ENCODE results near the gene CLEC2D.
"Not testable (repeated sequence)": the region's sequence is repeated elsewhere in the genome, so short reads cannot be mapped to it uniquely, and the experiment has no call there.

Gene CLEC2D

DNA sequence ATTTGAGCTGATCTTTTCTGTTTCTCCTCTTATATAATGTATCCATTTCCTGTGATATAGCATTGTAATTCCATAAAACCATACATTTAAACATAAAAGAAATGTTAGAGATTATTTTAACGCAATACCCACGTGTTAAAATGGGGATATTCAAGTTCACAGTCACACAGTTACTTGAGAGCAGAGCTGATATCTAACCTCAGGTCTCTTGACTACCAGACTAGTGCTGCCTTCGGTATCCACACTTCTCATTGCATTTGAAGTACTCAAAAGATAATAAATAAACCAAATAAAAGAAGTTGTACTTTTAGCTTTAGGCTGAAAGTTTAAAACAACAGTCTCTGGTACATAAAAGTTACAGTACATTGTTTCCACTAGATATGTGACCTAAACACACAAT lies 60.5 kb downstream of the CLEC2D start:
- Histone ChIP-seq H3K27me3 (ENCODE audit: insufficient read depth, low read length) (no peaks in the 10 kb centered on the region), H3K4me3 (ENCODE audit: low read depth, low read length) (no peak overlapping the region), H2AFZ (ENCODE audit: low read length, unreplicated experiment) (no peak overlapping the region), H3K36me3 (ENCODE audit: insufficient read depth, low read length) (no peaks in the 10 kb centered on the region), H3K4me1 (ENCODE audit: control insufficient read depth, insufficient read depth, low read length, unreplicated experiment) (no peaks in the 10 kb centered on the region), H3K27ac (ENCODE audit: low read depth, low read length) (no peak overlapping the region), H3K79me2 (ENCODE audit: control insufficient read depth, insufficient read depth, low read length, unreplicated experiment) (no peaks in the 10 kb centered on the region)

GRCh38 chr12:9730591-9730990 lies 61.1 kb downstream of the CLEC2D start:
- Histone ChIP-seq H3K27ac (ENCODE audit: low read depth, low read length) (no peak overlapping the region), H3K4me1 (ENCODE audit: control insufficient read depth, insufficient read depth, low read length, unreplicated experiment) (no peaks in the 10 kb centered on the region), H2AFZ (ENCODE audit: low read length, unreplicated experiment) (no peak overlapping the region), H3K36me3 (ENCODE audit: insufficient read depth, low read length) (no peaks in the 10 kb centered on the region), H3K79me2 (ENCODE audit: control insufficient read depth, insufficient read depth, low read length, unreplicated experiment) (no peaks in the 10 kb centered on the region), H3K27me3 (ENCODE audit: insufficient read depth, low read length) (no peaks in the 10 kb centered on the region), H3K4me3 (ENCODE audit: low read depth, low read length) (no peak overlapping the region)

GRCh38 chr12:9731393-9731792 lies 61.9 kb downstream of the CLEC2D start:
- Histone ChIP-seq H3K27me3 (ENCODE audit: insufficient read depth, low read length) (no peaks in the 10 kb centered on the region), H3K36me3 (ENCODE audit: insufficient read depth, low read length) (no peaks in the 10 kb centered on the region), H3K4me3 (ENCODE audit: low read depth, low read length) (peak overlapping the region; percentile 15; the same call in 1 of the 2 replicates), H3K27ac (ENCODE audit: low read depth, low read length) (no peak overlapping the region), H3K4me1 (ENCODE audit: control insufficient read depth, insufficient read depth, low read length, unreplicated experiment) (no peaks in the 10 kb centered on the region), H3K79me2 (ENCODE audit: control insufficient read depth, insufficient read depth, low read length, unreplicated experiment) (no peaks in the 10 kb centered on the region), H2AFZ (ENCODE audit: low read length, unreplicated experiment) (peak overlapping the region; percentile 72)

DNA sequence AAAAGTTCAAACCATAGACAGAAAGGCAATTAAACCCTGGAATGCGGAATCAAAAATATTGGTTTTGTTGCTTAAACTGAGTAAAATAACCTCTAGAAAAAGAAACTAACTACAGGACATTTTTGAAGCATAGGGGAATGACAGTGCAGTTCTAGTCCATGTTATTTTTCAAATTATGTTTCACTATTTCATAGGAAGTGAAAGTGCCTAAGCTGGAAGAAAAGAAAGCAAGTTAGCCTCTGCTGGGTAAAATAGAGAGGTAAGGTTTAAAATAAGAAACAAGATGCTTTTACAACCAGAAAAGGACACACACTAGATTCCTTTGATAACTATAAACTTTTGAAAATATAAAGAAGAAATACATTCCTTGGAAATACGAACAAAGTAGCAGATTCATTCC lies 62.3 kb downstream of the CLEC2D start:
- Histone ChIP-seq H3K4me1 (ENCODE audit: control insufficient read depth, insufficient read depth, low read length, unreplicated experiment) (no peaks in the 10 kb centered on the region), H3K36me3 (ENCODE audit: insufficient read depth, low read length) (no peaks in the 10 kb centered on the region), H2AFZ (ENCODE audit: low read length, unreplicated experiment) (peak overlapping the region; percentile 72), H3K27me3 (ENCODE audit: insufficient read depth, low read length) (no peaks in the 10 kb centered on the region), H3K4me3 (ENCODE audit: low read depth, low read length) (peak overlapping the region; percentile 15; the same call in 1 of the 2 replicates), H3K79me2 (ENCODE audit: control insufficient read depth, insufficient read depth, low read length, unreplicated experiment) (no peaks in the 10 kb centered on the region), H3K27ac (ENCODE audit: low read depth, low read length) (no peak overlapping the region)

GRCh38 chr12:9732921-9733461 lies 63.5 kb downstream of the CLEC2D start, which contains the start of gene CLECL1:
Gene CLECL1, minus strand, starts transcription at chr12:9733097.
- no peaks in the 10 kb centered on the region for H3K4me1 ChIP-seq (ENCODE audit: control insufficient read depth, insufficient read depth, low read length, unreplicated experiment)
- no peak within 1 kb of the TSS for H3K27ac ChIP-seq (ENCODE audit: low read depth, low read length)
- peak within 1 kb of the TSS; percentile 72 for H2AFZ ChIP-seq (ENCODE audit: low read length, unreplicated experiment)
- peak within 1 kb of the TSS; percentile 15; the same call in 1 of the 2 replicates for H3K4me3 ChIP-seq (ENCODE audit: low read depth, low read length)
- no peaks in the 10 kb centered on the region for H3K36me3 ChIP-seq (ENCODE audit: insufficient read depth, low read length)
- no peaks in the 10 kb centered on the region for H3K79me2 ChIP-seq (ENCODE audit: control insufficient read depth, insufficient read depth, low read length, unreplicated experiment)
- H3K27me3 ChIP-seq (ENCODE audit: insufficient read depth, low read length) = no peaks in the 10 kb centered on the region

DNA sequence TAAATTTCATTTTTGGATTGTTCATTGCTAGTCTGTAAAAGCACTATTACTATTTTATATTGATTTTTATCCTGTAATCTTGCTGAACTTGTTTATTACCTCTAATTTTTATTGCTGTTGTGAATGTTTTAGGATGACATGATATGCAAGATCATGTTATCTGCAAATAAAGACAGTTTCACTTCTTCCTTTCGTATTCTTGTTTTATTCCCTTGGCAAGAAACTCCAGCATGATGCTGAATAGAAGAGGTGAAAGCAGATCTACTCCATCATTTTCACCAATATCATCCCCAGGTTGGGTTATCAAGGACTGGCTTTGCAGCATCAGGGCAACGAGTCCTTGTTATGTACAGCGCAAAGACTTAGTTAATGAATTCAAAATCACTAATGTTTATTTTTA lies 66.1 kb downstream of the CLEC2D start:
- no peaks in the 10 kb centered on the region for H3K4me1 ChIP-seq (ENCODE audit: control insufficient read depth, insufficient read depth, low read length, unreplicated experiment)

DNA sequence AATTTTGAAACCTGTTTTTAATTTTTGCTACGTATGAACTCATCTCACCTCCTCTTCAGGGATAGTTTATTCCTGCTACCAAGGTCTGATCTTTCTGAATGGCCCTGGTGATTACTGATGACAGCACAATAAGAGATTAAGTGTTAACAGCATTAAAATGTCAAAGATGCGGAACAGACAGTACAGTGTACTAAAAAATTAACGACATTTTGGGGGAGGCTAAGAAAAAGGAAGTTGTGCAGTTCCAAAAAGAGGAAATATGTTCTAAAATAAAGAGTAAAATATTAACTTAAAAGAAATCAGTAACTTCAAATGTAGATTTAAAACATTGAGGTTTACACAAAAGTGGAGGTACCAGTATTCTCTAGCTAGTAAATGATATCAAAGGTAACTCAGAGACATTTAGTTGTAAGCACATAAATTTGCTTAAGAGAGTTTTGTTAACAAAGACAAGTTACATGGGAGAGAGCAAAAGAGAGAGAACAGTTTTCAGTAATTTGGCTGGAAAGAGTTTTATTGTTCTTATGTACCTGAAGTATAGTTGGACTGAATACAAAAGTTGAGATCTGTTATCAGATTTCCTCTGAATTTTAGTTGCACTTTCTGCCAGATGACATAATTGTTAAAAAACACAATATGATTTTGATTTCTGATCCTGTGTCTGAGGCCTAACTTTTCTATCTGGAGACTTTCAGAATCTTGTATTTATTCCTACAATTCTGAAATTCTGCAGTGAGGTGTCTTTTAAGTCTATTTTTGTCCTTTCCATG lies 67.6 kb downstream of the CLEC2D start:
- Histone ChIP-seq H3K27me3 (ENCODE audit: insufficient read depth, low read length) (no peaks in the 10 kb centered on the region; the same call in 1 of the 2 replicates), H3K36me3 (ENCODE audit: insufficient read depth, low read length) (no peaks in the 10 kb centered on the region), H3K4me1 (ENCODE audit: control insufficient read depth, insufficient read depth, low read length, unreplicated experiment) (no peaks in the 10 kb centered on the region), H2AFZ (ENCODE audit: low read length, unreplicated experiment) (no peak overlapping the region), H3K79me2 (ENCODE audit: control insufficient read depth, insufficient read depth, low read length, unreplicated experiment) (no peaks in the 10 kb centered on the region), H3K4me3 (ENCODE audit: low read depth, low read length) (no peak overlapping the region), H3K27ac (ENCODE audit: low read depth, low read length) (no peak overlapping the region)

More for the DNA sequence above, 66.1 kb downstream of the CLEC2D start:
- H3K27ac ChIP-seq (ENCODE audit: low read depth, low read length) = no peak overlapping the region
- no peak overlapping the region for H2AFZ ChIP-seq (ENCODE audit: low read length, unreplicated experiment)
- no peaks in the 10 kb centered on the region; the same call in 1 of the 2 replicates for H3K27me3 ChIP-seq (ENCODE audit: insufficient read depth, low read length)
- H3K4me3 ChIP-seq (ENCODE audit: low read depth, low read length) = no peak overlapping the region
- H3K36me3 ChIP-seq (ENCODE audit: insufficient read depth, low read length) = no peaks in the 10 kb centered on the region
- no peaks in the 10 kb centered on the region for H3K79me2 ChIP-seq (ENCODE audit: control insufficient read depth, insufficient read depth, low read length, unreplicated experiment)

DNA sequence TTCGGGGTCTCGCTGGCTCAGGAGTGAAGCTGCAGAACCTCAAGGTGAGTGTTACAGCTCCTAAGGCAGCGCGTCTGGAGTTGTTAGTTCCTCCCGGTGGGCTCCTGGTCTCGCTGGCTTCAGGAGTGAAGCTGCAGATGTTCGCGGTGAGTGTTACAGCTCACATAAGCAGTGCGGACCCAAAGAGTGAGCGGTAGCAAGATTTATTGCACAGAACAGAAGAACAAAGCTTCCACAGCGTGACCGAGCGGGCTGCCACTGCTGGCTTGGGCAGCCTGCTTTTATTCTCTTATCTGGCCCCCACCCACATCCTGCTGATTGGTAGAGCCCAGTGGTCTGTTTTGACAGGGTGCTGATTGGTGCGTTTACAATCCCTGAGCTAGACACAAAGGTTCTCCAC lies 69.4 kb downstream of the CLEC2D start:
- not testable (repeated sequence) for H3K4me3 ChIP-seq (ENCODE audit: low read depth, low read length); H2AFZ ChIP-seq (ENCODE audit: low read length, unreplicated experiment); H3K4me1 ChIP-seq (ENCODE audit: control insufficient read depth, insufficient read depth, low read length, unreplicated experiment); H3K27me3 ChIP-seq (ENCODE audit: insufficient read depth, low read length); H3K36me3 ChIP-seq (ENCODE audit: insufficient read depth, low read length); H3K79me2 ChIP-seq (ENCODE audit: control insufficient read depth, insufficient read depth, low read length, unreplicated experiment); H3K27ac ChIP-seq (ENCODE audit: low read depth, low read length)

DNA sequence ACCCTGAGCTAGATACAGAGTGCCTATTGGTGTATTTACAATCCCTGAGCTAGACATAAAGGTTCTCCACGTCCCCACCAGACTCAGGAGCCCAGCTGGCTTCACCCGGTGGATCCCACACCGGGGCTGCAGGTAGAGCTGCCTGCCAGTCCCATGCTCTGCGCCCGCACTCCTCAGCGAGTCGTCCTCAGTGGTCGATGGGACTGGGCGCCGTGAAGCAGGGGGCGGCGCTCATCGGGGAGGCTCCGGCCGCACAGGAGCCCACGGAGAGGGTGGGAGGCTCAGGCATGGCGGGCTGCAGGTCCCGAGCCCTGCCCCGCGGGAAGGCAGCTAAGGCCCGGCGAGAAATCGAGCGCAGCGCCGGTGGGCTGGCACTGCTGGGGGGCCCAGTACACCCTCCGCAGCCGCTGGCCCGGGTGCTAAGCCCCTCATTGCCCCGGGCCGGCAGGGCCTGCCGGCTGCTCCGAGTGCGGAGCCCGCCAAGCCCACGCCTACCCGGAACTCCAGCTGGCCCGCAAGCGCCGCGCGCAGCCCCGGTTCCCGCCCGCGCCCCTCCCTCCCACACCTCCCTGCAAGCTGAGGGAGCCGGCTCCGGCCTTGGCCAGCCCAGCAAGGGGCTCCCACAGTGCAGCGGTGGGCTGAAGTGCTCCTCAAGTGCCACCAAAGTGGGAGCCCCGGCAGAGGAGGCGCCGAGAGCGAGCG lies 70.0 kb downstream of the CLEC2D start:
- not testable (repeated sequence) for H3K79me2 ChIP-seq (ENCODE audit: control insufficient read depth, insufficient read depth, low read length, unreplicated experiment); H2AFZ ChIP-seq (ENCODE audit: low read length, unreplicated experiment); H3K27me3 ChIP-seq (ENCODE audit: insufficient read depth, low read length); H3K4me1 ChIP-seq (ENCODE audit: control insufficient read depth, insufficient read depth, low read length, unreplicated experiment); H3K36me3 ChIP-seq (ENCODE audit: insufficient read depth, low read length); H3K27ac ChIP-seq (ENCODE audit: low read depth, low read length); H3K4me3 ChIP-seq (ENCODE audit: low read depth, low read length)

DNA sequence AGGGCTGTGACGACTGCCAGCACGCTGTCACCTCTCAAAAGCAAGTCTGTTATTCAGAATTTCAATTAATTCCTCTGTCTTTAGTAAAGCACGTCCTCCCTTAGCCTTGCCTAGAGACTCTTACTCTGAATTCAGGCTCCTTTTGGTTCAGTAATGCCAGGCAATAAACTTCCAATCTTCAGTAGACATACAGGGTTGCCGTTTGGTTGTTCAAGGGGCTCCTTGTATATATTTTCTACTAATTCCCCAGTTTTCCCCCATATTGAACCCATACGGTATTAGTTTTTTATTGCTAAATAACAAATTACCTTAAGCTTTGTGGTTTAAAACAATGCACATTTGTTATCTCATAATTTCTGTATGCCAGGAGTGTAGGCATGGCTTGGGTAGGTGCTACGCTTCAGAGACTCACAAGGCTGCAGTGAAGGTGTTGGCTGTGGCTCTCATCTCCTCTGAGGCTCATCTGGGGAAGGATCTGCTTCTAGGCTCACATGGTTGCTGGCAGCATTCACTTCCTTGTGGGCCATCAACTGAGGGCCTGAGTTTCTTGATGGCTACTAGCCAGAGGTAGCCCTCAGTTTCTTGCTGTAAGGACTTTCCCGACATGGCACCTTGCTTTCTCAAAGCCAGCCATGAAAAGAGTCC lies 70.7 kb downstream of the CLEC2D start:
- no peak overlapping the region for H3K27ac ChIP-seq (ENCODE audit: low read depth, low read length)
- H3K4me1 ChIP-seq (ENCODE audit: control insufficient read depth, insufficient read depth, low read length, unreplicated experiment) = no peaks in the 10 kb centered on the region
- no peaks in the 10 kb centered on the region for H3K79me2 ChIP-seq (ENCODE audit: control insufficient read depth, insufficient read depth, low read length, unreplicated experiment)
- no peak overlapping the region for H3K4me3 ChIP-seq (ENCODE audit: low read depth, low read length)
- no peaks in the 10 kb centered on the region; the same call in 1 of the 2 replicates for H3K27me3 ChIP-seq (ENCODE audit: insufficient read depth, low read length)
- no peaks in the 10 kb centered on the region for H3K36me3 ChIP-seq (ENCODE audit: insufficient read depth, low read length)
- H2AFZ ChIP-seq (ENCODE audit: low read length, unreplicated experiment) = no peak overlapping the region
